ENCODE measurements around the gene PRDX3.
"Not testable (repeated sequence)": the region's sequence is repeated elsewhere in the genome, so short reads cannot be mapped to it uniquely, and the experiment has no call there.

The PRDX3 gene

DNA sequence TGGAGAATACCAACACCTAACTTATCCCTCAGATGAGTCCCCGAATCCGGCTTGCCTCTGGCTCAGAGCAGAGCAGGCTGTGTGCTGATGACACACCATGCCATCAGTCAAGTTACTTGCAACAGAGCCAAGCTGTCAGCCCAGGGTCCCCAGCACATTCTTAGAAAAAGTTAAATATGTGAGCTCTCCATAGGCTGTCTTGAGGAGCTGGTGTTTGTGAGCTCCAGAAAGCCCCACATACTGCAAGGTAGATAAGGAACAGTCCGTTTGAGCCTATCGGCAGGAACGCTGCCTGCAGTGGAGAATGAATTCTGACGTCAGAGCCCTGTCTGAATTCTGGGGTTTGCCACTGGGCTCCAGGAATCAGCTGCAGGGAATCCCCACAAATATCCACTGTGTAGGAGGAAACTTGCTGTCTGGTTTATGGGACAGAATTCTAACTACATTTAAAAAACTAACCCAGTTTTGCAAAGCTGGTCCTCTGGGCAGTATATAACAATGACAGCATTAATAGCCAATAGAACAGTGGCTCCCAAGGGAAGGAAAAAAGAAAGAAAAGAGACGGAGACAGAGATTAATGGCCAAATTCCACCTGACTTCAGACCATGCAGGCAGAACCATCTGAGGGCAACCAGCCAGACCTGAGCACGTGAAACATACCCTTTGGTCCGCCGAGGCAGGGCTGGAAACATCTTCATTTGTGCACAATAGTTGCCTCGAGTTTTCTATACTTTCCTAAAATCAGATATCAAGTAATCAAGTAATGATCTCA lies 16.7 kb downstream of the PRDX3 start:
- DNase-seq = no peak

DNA sequence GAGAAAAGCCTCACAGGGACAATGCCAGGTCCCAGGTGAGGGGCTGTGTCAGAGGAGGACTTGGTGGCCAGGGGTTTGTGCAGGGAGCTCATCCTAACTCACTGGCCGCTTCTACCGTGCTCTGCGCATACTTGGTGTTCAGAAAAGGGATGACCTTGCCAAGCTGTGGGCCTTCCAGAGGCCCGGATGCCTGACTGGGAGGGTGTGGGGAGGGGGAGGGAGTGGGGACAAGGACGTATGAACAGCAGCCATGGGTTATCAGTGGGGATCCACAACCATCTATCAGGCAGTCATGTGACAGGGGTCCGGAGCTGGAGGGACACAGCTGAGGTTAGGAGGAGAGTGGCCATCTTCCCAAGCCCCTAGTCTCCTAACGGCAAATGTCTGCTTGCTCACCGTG lies 19.3 kb downstream of the PRDX3 start:
- DNase-seq = no peak

- DNase-seq = no peak
These were observed 25.0 kb downstream of the PRDX3 start for GRCh38 chr10:119153661-119154060.

DNA sequence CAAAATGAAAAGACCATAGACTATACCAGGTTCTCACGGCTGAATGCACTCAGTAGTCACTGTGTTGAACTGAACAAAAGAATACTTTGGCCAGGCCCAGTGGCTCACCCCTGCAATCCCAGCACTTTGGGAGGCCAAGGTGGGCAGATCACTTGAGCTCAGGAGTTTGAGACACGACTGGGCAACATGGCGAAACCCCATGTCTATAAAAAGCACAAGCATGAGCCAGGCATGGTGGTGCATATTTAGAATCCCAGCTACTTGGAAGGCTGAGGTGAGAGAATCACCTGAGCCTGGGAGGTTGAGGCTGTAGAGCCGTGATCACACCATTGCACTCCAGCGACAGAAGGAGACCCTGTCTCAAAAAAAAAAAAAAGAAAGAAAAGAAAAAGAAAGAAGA lies 25.6 kb downstream of the PRDX3 start:
- no peak for DNase-seq

DNA sequence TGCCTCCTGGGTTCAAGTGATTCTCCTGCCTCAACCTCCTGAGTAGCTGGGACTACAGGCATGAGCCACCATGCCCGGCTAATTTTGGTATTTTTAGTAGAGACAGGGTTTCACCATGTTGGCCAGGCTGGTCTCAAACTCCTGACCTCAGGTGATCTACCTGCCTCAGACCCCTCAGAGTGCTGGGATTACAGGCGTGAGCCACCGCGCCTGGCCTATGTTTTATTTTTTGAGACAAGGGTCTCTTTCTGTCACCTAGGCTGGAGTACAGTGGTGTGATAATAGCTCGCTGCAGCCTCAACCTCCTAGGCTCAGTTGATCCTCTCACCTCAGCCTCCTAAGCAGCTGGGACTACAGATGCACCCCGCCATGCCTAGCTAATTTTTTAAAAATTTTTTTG lies 27.0 kb downstream of the PRDX3 start:
- not testable (repeated sequence) for DNase-seq

DNA sequence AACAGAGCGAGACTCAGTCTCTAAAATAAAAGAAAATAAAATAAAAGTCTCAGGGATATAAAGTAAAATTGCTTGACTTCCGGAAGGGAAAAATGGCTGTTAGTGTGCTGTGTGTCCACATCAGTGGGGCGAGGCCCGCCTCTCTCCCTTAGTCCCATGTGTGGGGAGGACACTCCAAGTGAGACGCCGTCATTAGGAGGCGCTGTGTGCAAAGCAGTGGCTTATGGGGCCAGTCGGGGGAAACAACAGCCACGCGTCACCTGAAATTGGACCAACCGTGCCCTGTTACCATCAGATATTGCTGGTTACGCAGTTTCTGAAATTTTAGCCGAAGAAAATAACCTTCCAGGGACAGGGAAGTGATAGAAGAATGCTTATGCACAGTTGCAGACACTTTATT lies 28.9 kb downstream of the PRDX3 start:
- no peak for DNase-seq

DNA sequence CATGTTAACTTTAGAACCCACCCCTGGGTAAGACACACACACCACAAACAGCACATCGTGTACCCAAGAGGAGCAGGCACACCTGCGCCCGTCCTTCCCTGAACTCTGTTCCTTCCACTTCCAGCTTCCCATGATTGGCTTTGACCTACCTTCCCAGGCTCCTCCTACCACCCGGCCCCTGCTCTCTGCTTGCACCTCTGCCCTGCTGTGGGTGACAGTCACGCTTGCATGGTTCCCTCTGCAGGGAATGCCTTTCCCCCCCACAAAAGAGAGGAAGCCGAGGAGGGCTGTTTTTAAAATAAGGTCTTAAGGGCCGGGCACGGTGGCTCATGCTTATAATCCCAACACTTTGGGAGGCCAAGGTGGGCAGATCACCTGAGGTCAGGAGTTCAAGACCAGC lies 29.5 kb downstream of the PRDX3 start:
- DNase-seq = no peak

DNA sequence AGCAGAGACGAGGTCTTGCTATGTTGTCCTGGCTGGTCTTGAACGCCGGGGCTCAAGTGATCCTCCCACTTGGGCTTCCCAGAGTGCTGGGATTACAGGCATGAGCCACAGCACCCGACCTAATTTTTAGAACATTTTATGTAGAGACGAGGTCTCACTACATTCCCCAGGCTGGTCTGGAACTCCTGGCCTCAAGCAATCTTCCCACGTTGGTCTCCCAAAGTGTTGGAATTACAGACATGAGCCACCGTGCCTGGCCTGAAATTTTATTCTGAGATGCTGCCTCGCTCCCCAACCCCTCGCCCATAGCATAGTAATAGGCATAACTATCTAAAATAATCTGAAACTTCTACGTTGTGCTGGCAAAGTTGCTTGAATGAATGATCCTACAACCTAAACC lies 35.0 kb downstream of the PRDX3 start:
- DNase-seq = no peak

- DNase-seq = no peak
These were observed 37.9 kb downstream of the PRDX3 start for GRCh38 chr10:119140603-119141245.

DNA sequence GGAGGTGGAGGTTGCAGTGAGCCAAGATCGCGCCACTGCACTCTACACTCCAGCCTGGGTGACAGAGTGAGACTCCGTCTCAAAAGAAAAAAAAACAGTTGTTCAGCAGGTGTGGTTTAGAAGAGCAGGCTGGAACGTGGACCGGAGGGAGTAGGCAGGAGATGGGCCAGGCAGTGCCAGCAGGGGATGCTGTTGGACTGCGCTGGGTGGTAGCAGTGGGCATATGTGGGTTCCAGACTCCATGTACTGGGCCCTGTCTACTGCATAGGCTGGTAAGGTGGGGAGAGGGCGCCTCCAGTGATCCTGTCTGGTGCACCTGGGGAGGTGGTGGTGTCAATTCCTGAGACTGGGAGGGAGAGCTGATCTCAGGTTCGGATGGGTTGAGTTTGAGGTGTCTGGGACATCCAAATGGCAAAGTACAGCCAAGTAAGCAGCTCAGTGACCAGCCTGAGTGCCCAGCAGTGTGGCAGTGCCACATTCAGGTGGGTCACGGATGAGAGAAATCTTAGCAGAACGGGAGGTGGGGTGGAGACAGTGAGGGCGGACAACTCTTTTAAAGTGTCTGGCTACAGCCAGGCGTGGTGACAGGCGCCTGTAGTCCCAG lies 39.0 kb downstream of the PRDX3 start:
- peak; percentile 10 for DNase-seq

GRCh38 chr10:119138346-119139306 lies 40.0 kb downstream of the PRDX3 start:
- no peak for DNase-seq

DNA sequence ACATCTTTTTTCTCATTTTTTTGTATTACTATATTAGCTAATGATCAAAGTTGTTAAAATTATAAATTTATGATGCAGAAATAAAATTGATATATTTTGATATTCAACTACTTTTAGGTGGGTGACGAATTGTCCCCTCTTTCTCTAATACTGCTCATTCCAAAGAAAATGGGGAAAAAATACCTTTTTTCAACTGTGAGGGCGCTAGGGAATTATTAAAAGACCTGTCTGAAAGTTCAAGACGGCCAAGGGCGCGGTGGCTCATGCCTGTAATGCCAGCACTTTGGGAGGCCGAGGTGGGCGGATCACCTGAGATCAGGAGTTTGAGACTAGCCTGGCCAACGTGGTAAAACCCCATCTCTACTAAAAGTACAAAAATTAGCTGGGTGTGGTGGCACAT lies 40.7 kb downstream of the PRDX3 start:
- not testable (repeated sequence) for DNase-seq

DNA sequence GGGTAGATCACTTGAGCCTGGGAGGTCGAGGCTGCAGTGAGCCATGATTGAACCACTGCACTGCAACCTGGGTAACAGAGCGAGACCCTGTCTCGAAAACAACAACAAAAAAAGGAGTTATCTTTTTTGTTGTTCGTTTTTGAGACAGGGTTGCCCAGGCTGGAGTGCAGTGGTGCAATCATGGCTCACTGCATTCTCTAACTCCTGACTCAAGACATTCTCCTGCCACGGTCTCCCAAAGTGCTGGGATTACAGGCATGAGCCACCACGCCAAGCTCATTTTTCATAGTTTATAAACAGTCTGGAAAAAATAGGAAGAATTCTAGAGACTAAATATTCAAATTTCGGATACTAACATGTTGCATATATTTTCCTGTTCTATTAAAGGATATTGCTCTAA lies 42.5 kb downstream of the PRDX3 start:
- no peak for DNase-seq

GRCh38 chr10:119135513-119135881 lies 43.1 kb downstream of the PRDX3 start:
- DNase-seq = no peak

DNA sequence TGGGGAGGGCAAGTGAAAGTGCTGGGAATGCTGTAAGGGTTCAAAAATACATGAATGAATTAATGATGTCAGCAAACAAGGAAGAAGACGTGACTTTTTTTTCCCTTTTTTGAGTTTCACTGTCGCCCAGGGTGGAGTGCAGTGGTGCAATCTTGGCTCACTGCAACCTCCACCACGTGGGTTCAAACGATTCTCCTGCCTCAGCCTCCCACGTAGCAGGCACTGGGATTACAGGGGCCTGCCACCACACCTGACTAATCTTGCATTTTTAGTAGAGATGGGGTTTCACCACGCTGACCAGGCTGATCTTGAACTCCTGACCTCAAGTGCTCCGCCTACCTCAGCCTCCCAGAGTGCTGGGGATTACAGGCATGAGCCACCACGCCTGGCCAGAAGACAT lies 44.7 kb downstream of the PRDX3 start:
- no peak for DNase-seq

DNA sequence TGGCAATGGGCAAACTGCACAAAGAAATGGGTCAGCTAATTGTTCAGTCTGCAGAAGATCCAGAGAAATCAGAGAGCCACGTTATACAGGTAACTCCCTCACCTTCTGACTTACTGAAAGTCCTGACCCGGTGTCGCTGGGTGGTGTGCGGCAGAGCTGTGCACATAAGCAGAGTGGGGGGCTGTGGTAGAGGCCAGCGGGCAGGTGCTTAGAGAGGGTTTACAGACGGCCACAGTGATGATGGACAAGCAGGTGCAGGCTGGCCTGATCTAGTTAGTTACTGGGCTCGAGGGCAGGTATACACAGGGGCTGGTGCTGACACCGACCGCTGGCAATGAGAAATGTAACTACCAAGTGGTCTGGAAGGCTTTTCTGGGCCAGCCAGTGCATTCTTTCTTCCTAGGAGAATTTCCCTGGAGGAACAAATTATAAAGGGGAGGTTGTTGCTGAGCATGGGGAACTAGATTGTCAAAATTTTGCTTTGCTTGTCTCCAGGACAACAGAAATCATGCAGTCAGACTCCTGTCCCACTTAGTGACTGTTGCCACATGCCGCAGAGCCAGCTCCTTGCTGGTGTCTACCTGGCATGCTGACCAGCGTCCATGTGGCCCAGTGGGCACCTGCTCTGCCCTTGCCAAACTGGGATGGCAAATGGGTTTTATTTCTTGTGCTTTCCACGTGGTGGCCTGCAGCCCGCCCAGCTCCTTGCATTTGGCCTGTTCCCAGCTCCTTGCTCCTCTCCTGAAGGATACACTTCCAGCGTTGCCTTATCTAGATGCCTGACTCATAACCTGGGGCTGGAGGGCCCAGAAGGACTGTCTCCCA lies 45.9 kb downstream of the PRDX3 start:
- no peak for DNase-seq

- DNase-seq = no peak
These were observed 46.9 kb downstream of the PRDX3 start for GRCh38 chr10:119131512-119132240.

GRCh38 chr10:119129721-119130120 lies 48.9 kb downstream of the PRDX3 start:
- no peak for DNase-seq

DNA sequence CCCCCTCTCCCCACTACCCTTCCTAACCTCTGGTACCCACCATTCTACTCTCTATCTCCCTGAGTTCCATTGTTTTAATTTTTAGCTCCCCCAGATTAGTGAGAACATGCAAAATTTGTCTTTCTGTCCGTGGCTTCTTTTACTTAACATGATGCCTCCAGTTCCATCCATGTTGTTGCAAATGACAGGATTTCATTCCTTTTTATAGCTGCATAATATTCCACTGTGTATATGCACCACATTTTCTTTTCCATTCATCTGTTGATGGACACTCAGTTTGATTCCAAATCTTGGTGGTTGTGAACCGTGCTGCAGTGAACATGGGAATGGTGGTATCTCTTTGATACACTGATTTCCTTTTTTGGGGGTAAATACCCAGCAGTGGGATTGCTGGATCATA lies 52.7 kb downstream of the PRDX3 start:
- DNase-seq = no peak

- DNase-seq = no peak
These were observed 57.7 kb downstream of the PRDX3 start for GRCh38 chr10:119120875-119121274.

GRCh38 chr10:119120413-119120867 lies 58.2 kb downstream of the PRDX3 start:
- no peak for DNase-seq
